LNCaP clone FGC (cell line): ENCODE data around the gene BRICD5.

Experiments used
- DNase-seq: peaks from one replicate; pipeline ENCODE4 v3.0.0-alpha.2; 2011; ENCODE audit warnings: low read depth
- H3K4me3 ChIP-seq: 2 replicates; pipeline ENCODE4 v1.5.1; 2011; ENCODE audit warnings: mild to moderate bottlenecking, low read depth, low read length, control low read depth
- TF ChIP-seq, protein P1 (sequence below): IDR thresholded peaks from 2 replicates; pipeline ENCODE4 v1.5.1; 2012; ENCODE audit warnings: mild to moderate bottlenecking; ENCODE audit not compliant: control insufficient read depth, insufficient read depth; ENCODE audit errors: extremely low read depth

Gene BRICD5

GRCh38 chr16:2196981-2197511, 13.6 kb downstream of the BRICD5 start:
- TF ChIP-seq, protein P1, sequence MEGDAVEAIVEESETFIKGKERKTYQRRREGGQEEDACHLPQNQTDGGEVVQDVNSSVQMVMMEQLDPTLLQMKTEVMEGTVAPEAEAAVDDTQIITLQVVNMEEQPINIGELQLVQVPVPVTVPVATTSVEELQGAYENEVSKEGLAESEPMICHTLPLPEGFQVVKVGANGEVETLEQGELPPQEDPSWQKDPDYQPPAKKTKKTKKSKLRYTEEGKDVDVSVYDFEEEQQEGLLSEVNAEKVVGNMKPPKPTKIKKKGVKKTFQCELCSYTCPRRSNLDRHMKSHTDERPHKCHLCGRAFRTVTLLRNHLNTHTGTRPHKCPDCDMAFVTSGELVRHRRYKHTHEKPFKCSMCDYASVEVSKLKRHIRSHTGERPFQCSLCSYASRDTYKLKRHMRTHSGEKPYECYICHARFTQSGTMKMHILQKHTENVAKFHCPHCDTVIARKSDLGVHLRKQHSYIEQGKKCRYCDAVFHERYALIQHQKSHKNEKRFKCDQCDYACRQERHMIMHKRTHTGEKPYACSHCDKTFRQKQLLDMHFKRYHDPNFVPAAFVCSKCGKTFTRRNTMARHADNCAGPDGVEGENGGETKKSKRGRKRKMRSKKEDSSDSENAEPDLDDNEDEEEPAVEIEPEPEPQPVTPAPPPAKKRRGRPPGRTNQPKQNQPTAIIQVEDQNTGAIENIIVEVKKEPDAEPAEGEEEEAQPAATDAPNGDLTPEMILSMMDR = no peak
- DNase-seq = no peak
- no peak overlapping the region for H3K4me3 ChIP-seq

DNA sequence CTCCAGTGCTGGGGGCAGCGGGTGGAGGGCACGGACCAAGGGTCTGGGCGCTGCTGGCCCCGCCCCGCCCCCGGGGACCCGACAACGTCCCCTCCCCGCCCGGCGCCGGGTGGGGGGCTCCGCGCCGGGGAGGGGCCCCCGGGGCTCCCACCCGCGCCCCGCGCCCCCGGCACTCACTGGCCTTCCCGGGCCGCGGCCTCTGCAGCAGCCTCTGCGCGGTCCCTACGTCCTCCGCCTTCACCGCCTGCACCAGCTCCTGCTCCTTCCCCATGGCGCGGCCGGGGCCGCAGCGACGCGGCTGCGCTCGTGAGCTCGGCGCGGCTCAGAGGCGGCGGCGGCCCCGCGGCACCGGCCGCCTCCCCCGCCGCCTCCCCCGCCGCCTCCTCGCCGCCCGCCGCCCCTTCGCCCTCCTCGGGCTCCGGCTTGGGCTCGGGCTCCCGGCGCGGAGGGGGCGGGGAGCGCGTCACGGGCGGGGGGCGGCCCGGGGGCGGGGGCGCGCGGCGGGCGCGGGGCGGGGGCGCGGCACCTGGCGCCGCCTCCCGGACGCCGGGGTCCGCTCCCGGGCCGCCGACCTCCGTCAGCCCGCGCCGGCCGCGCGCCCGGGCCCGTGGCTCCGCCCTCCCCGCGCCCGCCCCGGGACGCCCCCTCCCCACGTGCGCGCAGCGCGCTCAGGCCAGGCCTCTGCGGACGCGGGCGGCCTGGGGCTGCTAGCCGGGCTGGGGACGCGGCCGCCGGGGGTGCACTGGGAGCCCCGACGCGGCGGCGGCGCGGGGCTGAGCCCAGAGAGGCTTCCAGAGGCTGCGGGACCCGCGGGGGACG, 14.3 kb downstream of the BRICD5 start, which contains the start of gene CASKIN1:
Gene CASKIN1 (minus strand): TSS at position 444 of the 819 bp plus-strand sequence. CDS start 173 bp downstream, at position 271.
- no peak for DNase-seq
- TF ChIP-seq, protein P1 = no peak
- peak within 1 kb of the TSS; percentile 52 for H3K4me3 ChIP-seq

DNA sequence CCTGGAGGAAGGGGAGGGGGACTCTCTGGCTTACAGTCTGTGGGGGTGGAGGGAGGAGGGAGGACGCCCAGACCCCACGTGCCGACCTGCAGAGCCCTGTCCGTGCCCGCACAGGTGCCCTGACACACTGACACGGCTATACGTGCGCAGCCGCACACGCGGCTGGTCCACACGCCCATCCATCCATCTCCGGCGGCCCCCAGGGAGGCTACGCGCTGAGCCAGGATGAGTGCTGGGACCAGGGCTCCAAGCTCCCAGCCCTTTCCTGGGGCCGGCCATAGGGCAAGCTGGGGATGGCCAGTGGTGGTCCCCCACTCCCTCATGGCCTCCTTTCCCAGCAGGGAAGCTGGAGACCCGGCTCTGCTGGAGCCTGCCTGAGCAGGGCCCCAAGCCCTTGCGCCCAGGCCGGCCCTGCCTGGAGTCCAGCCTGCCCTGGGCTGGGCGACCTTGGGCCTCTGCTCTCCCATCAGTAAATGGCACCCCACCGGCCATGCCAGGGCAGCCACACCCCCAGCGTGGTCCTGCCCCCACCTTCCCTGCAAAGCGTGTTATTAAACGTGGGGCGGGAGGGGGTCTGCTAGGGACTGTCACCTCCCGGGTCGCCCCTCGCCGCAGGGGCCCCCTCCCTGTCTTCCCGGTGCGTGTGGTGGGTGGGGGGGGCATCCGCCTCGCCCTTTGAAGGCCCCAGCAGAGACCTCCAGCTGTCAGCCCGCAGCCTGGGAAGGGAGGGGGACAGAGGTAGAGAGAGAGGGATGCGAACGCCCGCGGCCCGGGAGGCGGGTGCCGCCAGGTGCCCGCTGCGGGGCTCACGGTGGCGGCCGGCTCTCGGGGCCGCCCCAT, 15.1 kb downstream of the BRICD5 start:
- DNase-seq = no peak
- TF ChIP-seq, protein P1 = no peak
- H3K4me3 ChIP-seq = peak overlapping the region; percentile 52

- TF ChIP-seq, protein P1 = peak; percentile 82
- H3K4me3 ChIP-seq = peak overlapping the region; percentile 52; the same call in 1 of the 2 replicates
- peak; percentile 40 for DNase-seq
Measured at GRCh38 chr16:2194852-2195321, 15.8 kb downstream of the BRICD5 start.

DNA sequence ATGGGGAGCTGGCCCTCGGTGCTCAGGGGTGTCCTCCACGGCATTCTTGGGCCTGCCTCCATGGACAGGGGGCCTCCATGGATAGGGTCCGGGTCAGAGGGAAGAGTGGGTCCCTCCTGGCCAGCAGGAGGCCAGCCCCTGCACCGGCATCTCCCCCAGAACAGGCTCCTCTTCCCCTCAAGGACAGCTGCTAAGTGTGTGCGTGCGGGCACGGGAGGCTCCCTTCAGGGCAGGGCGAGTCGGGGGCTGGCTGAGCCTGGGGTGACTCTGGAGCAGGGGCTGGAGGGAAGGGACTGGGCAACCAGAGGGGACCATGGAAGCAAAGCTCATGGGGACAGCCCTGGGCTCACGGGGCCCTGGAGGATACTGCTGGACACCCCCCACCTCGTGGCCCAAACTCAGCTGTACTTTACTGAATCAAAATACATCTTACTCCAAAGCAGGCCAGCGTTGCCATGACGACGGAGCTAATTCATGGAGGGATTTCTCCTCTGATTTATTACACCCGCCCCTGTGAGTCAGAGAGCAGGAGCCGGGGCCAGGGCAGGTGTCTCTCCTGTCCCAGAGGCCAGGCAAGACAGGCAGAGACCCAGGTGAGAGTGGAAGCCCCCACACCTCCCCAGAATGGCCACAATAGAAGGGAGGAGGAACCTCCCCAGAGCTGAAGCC, 16.4 kb downstream of the BRICD5 start:
- no peak overlapping the region for H3K4me3 ChIP-seq
- DNase-seq = no peak
- TF ChIP-seq, protein P1 = no peak

DNA sequence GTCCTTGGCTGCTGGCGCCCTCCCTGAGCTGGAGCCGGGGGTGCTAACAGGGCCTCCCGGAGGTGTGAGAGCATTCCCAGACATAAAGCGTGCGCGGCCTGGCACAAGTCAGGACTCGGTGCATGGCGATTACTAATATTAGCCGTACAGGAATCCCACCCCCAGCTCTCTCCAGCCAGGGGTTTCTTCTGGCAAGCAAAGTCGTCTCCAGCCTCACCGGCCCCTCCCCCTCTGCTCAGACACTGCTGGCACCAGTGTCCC, 19.3 kb downstream of the BRICD5 start:
- TF ChIP-seq, protein P1 = no peak
- no peak overlapping the region for H3K4me3 ChIP-seq

More for the DNA sequence above, 19.3 kb downstream of the BRICD5 start:
- no peak for DNase-seq
